Stomach (tissue), 19 donors: ENCODE results near the gene GNAS. TPM values are rescaled to one million over a fixed set of nuclear protein-coding genes. Genes with fewer than 3 reads are reported as not detected.
A peak's percentile ranks its signal among the peaks of the same experiment; 100 is the strongest.

ENCODE experiments used
- DNase-seq, 2 donors: peaks; one replicate each; pipeline versions ENCODE4 v3.0.0 to v3.0.0-alpha.2; 2013 to 2019
- H3K27ac ChIP-seq, 5 donors: fragments of 200-600 bp in 4 of 5; sonication (generic) in 4 of 5; one replicate each; pipeline ENCODE4 v1.5.1; 2013 to 2019; ENCODE audit warnings: mild to moderate bottlenecking in 1 of 5, moderate library complexity in 1 of 5
- H3K27me3 ChIP-seq, 3 donors: fragments of 200-600 bp; sonication (generic); one replicate each; pipeline ENCODE4 v1.5.1; 2017 to 2019; ENCODE audit warnings: mixed run types in 1 of 3
- H3K36me3 ChIP-seq, 4 donors: fragments of 200-600 bp; sonication (generic); 1 replicate in 3 of 4; 2 replicates in 1 of 4; pipeline ENCODE4 v1.5.1; 2016 to 2019
- H3K4me1 ChIP-seq, 4 donors: fragments of 200-600 bp; sonication (generic); one replicate each; pipeline ENCODE4 v1.5.1; 2016 to 2019
- H3K4me3 ChIP-seq, 4 donors: fragments of 200-600 bp; sonication (generic) in 3 of 4; one replicate each; pipeline ENCODE4 v1.5.1; 2016 to 2019; ENCODE audit warnings: mild to moderate bottlenecking in 1 of 4
- H3K9me3 ChIP-seq, 4 donors: fragments of 200-600 bp; sonication (generic); one replicate each; pipeline ENCODE4 v1.5.1; 2016 to 2019
- CTCF ChIP-seq, 7 experiments: fragments of 450-650 bp in 4 of 7; fragments of 200-600 bp in 3 of 7; sonication (generic) in 3 of 7; IDR thresholded peaks; one replicate each; pipeline ENCODE4 v1.5.1; 2016 to 2019; ENCODE audit warnings: antibody characterized with exemption in 7 of 7, control low read depth in 2 of 7, mild to moderate bottlenecking in 1 of 7
- EP300 ChIP-seq: sonication (generic); formaldehyde crosslinking; IDR thresholded peaks from one replicate; pipeline ENCODE4 v1.6.1; 2017; ENCODE audit warnings: antibody characterized with exemption
- POLR2A ChIP-seq, 4 donors: fragments of 450-650 bp; IDR thresholded peaks; one replicate each; pipeline ENCODE4 v1.6.1; 2016; ENCODE audit warnings: antibody characterized with exemption in 4 of 4, control low read depth in 2 of 4, mild to moderate bottlenecking in 1 of 4, moderate library complexity in 1 of 4
- POLR2AphosphoS5 ChIP-seq, 3 donors: sonication (generic); formaldehyde crosslinking; IDR thresholded peaks; one replicate each; pipeline ENCODE4 v1.6.1; 2016; ENCODE audit warnings: antibody characterized with exemption in 3 of 3
- WGBS, 5 donors: extraction: QIAGEN DNeasy Blood & Tissue Kit in 3 of 5; methylation state at CpG; one replicate each; pipeline versions ENCODE4 v1.1.5 to v1.1.7; 2013 to 2018; 5-methylcytosine and 5-hydroxymethylcytosine counted together
- intact Hi-C: fragments of 100-400 bp; cut with DNase I; formaldehyde crosslinking; loops from one replicate; pipeline ENCODE4 v1.15.1; 2023; ENCODE audit warnings: low total_unique reads
- long read RNA-seq, 10 donors: transcript quantifications; one replicate each; lab custom pipeline, GENCODE V29; 2026
- polyA plus RNA-seq, 3 donors: library from polyadenylated mRNA; stranded (reverse); fragments of 200-250 nt; gene quantifications; one replicate each; pipeline ENCODE4 v1.2.3, GENCODE V29; 2013
- total RNA-seq, 5 donors: library from RNA; depleted of rRNA; stranded (reverse); fragments of >200 nt; gene quantifications; one replicate each; pipeline versions ENCODE4 v1.1.0 to v1.2.3, GENCODE V29; 2014 to 2016
- donor health status: healthy with polysubstance abuse.
- donor health status: Bipolar disorder and iron deficiency.
- donor health status: healthy.

The GNAS gene
- total RNA-seq (1,000 to 10,000 TPM in 1 of 5 donors, 100 to 1,000 TPM in 4; 306 to 1,010 (median 502) TPM), polyA plus RNA-seq (100 to 1,000 TPM; 794 to 911 (median 842) TPM)
- long read RNA-seq, donor 1, transcript GNAS-201 (12 exons, 1,866 nt) = major isoform, 54 of 487 reads
- long read RNA-seq, donor 1, transcript GNAS-231 (2 exons, 493 nt) = minor isoform, 22 of 487 reads
- long read RNA-seq, donor 1, transcript GNAS-210 (13 exons, 1,972 nt) = minor isoform, 46 of 487 reads
- long read RNA-seq, donor 1, partial matches to known transcripts = 355 of 487 reads
- long read RNA-seq, donor 1, other reads (novel, unspliced or antisense) = 0 of 487 reads
- long read RNA-seq, donor 2, transcript GNAS-231 (2 exons, 493 nt) = minor isoform, 11 of 572 reads
- long read RNA-seq, donor 2, transcript GNAS-201 (12 exons, 1,866 nt) = minor isoform, 81 of 572 reads
- long read RNA-seq, donor 2, transcript GNAS-232 (10 exons, 1,839 nt) = minor isoform, 8 of 572 reads
- long read RNA-seq, donor 2, transcript GNAS-210 (13 exons, 1,972 nt) = major isoform, 105 of 572 reads
- long read RNA-seq, donor 2, partial matches to known transcripts = 356 of 572 reads
- long read RNA-seq, donor 2, other reads (novel, unspliced or antisense) = 0 of 572 reads
- long read RNA-seq, donor 3, transcript GNAS-210 (13 exons, 1,972 nt) = minor isoform, 56 of 573 reads
- long read RNA-seq, donor 3, transcript GNAS-231 (2 exons, 493 nt) = minor isoform, 19 of 573 reads
- long read RNA-seq, donor 3, transcript GNAS-232 (10 exons, 1,839 nt) = minor isoform, 9 of 573 reads
- long read RNA-seq, donor 3, transcript GNAS-201 (12 exons, 1,866 nt) = major isoform, 69 of 573 reads
- long read RNA-seq, donor 3, partial matches to known transcripts = 402 of 573 reads
- long read RNA-seq, donor 3, other reads (novel, unspliced or antisense) = 5 of 573 reads
- long read RNA-seq, donor 4, transcript GNAS-201 (12 exons, 1,866 nt) = major isoform, 9 of 71 reads
- long read RNA-seq, donor 4, transcript GNAS-210 (13 exons, 1,972 nt) = minor isoform, 5 of 71 reads
- long read RNA-seq, donor 4, partial matches to known transcripts = 55 of 71 reads
- long read RNA-seq, donor 4, other reads (novel, unspliced or antisense) = 0 of 71 reads
- long read RNA-seq, donor 5, transcript GNAS-201 (12 exons, 1,866 nt) = minor isoform, 113 of 790 reads
- long read RNA-seq, donor 5, transcript GNAS-234 (13 exons, 1,663 nt) = minor isoform, 9 of 790 reads
- long read RNA-seq, donor 5, transcript GNAS-210 (13 exons, 1,972 nt) = major isoform, 157 of 790 reads
- long read RNA-seq, donor 5, transcript GNAS-231 (2 exons, 493 nt) = minor isoform, 21 of 790 reads
- long read RNA-seq, donor 5, partial matches to known transcripts = 457 of 790 reads
- long read RNA-seq, donor 5, other reads (novel, unspliced or antisense) = 10 of 790 reads
- long read RNA-seq, donor 6, transcript GNAS-201 (12 exons, 1,866 nt) = minor isoform, 181 of 1,460 reads
- long read RNA-seq, donor 6, transcript GNAS-232 (10 exons, 1,839 nt) = minor isoform, 17 of 1,460 reads
- long read RNA-seq, donor 6, transcript GNAS-210 (13 exons, 1,972 nt) = major isoform, 186 of 1,460 reads
- long read RNA-seq, donor 6, transcript GNAS-231 (2 exons, 493 nt) = minor isoform, 37 of 1,460 reads
- long read RNA-seq, donor 6, partial matches to known transcripts = 986 of 1,460 reads
- long read RNA-seq, donor 6, other reads (novel, unspliced or antisense) = 12 of 1,460 reads
- long read RNA-seq, donor 7, transcript GNAS-231 (2 exons, 493 nt) = minor isoform, 27 of 800 reads
- long read RNA-seq, donor 7, transcript GNAS-201 (12 exons, 1,866 nt) = major isoform, 114 of 800 reads
- long read RNA-seq, donor 7, transcript GNAS-234 (13 exons, 1,663 nt) = minor isoform, 10 of 800 reads
- long read RNA-seq, donor 7, transcript GNAS-210 (13 exons, 1,972 nt) = minor isoform, 111 of 800 reads
- long read RNA-seq, donor 7, partial matches to known transcripts = 520 of 800 reads
- long read RNA-seq, donor 7, other reads (novel, unspliced or antisense) = 0 of 800 reads
- long read RNA-seq, donor 8, transcript GNAS-201 (12 exons, 1,866 nt) = major isoform, 103 of 2,289 reads
- long read RNA-seq, donor 8, transcript GNAS-232 (10 exons, 1,839 nt) = minor isoform, 8 of 2,289 reads
- long read RNA-seq, donor 8, transcript GNAS-210 (13 exons, 1,972 nt) = minor isoform, 94 of 2,289 reads
- long read RNA-seq, donor 8, transcript GNAS-231 (2 exons, 493 nt) = minor isoform, 31 of 2,289 reads
- long read RNA-seq, donor 8, partial matches to known transcripts = 820 of 2,289 reads
- long read RNA-seq, donor 8, other reads (novel, unspliced or antisense) = 1,215 of 2,289 reads
- long read RNA-seq, donor 9, transcript GNAS-201 (12 exons, 1,866 nt) = minor isoform, 48 of 785 reads
- long read RNA-seq, donor 9, transcript GNAS-210 (13 exons, 1,972 nt) = major isoform, 59 of 785 reads
- long read RNA-seq, donor 9, transcript GNAS-231 (2 exons, 493 nt) = minor isoform, 26 of 785 reads
- long read RNA-seq, donor 9, transcript GNAS-232 (10 exons, 1,839 nt) = minor isoform, 7 of 785 reads
- long read RNA-seq, donor 9, partial matches to known transcripts = 628 of 785 reads
- long read RNA-seq, donor 9, other reads (novel, unspliced or antisense) = 0 of 785 reads
- long read RNA-seq, donor 10, transcript GNAS-210 (13 exons, 1,972 nt) = major isoform, 36 of 244 reads
- long read RNA-seq, donor 10, transcript GNAS-232 (10 exons, 1,839 nt) = minor isoform, 5 of 244 reads
- long read RNA-seq, donor 10, transcript GNAS-231 (2 exons, 493 nt) = minor isoform, 6 of 244 reads
- long read RNA-seq, donor 10, transcript GNAS-201 (12 exons, 1,866 nt) = minor isoform, 31 of 244 reads
- long read RNA-seq, donor 10, partial matches to known transcripts = 157 of 244 reads
- long read RNA-seq, donor 10, other reads (novel, unspliced or antisense) = 0 of 244 reads

GRCh38 chr20:58852543-58853271 lies at the start of gene GNAS:
Gene GNAS (plus strand): TSS chr20:58852716.
- WGBS, 5 donors = 26 to 33% (median 30%) methylated on average over 32 to 35 of the region's 35 CpGs
- Histone ChIP-seq H3K4me1 (peaks cover 15 to 45% (median 30%) of the 10 kb centered on the region in 4 donors), H3K36me3 (no peaks in the 10 kb centered on the region), H3K27me3 (peaks cover 8 to 97% (median 63%) of the 10 kb centered on the region in 3 donors), H3K4me3 (peak within 1 kb of the TSS; percentile 30 to 41 (median 37)), H3K9me3 (no peaks in the 10 kb centered on the region), H3K27ac (no peak within 1 kb of the TSS)
- TF ChIP-seq EP300 (no peak), CTCF (IDR thresholded peaks at IDR 0.05) (peak in 4 of 7 experiments; percentile 26 to 45 (median 36))
- DNase-seq = peak in 1 of 2 donors; percentile 89
- intact Hi-C loops = no loop called here

- Histone ChIP-seq H3K36me3 (no peaks in the 10 kb centered on the region), H3K4me3 (no peak overlapping the region), H3K27me3 (peaks cover 0 to 54% (median 10%) of the 10 kb centered on the region in 3 donors), H3K27ac (no peak overlapping the region), H3K4me1 (no peaks in the 10 kb centered on the region), H3K9me3 (no peaks in the 10 kb centered on the region)
- WGBS, 5 donors = 87 to 94% (median 90%) methylated on average over 17 to 18 of the region's 18 CpGs
- no peak for DNase-seq
- TF ChIP-seq CTCF (IDR thresholded peaks at IDR 0.05) (no peak), POLR2AphosphoS5 (IDR thresholded peaks at IDR 0.05) (no peak), POLR2A (IDR thresholded peaks at IDR 0.05) (no peak), EP300 (no peak)
- intact Hi-C loops = no loop called here
These were observed 49.0 kb upstream of the GNAS start for GRCh38 chr20:58803533-58803932.
